Endothelial cell of umbilical vein (primary cell): ENCODE results near the gene EPN1.

Source experiments
- EZH2 ChIP-seq: IDR thresholded peaks from 2 replicates; pipeline ENCODE4 v1.6.1; 2012; ENCODE audit warnings: borderline replicate concordance, low read depth, mild to moderate bottlenecking, moderate library complexity, low read length, inconsistent platforms; ENCODE audit not compliant: severe bottlenecking
- FOS ChIP-seq: IDR thresholded peaks from 2 replicates; pipeline ENCODE4 v1.6.1; 2011; ENCODE audit warnings: mild to moderate bottlenecking, low read length, moderate library complexity, borderline replicate concordance; ENCODE audit not compliant: insufficient read depth
- MYC ChIP-seq: IDR thresholded peaks from one replicate; pipeline ENCODE4 v1.6.1; 2011; ENCODE audit warnings: mild to moderate bottlenecking, low read depth, low read length
- POLR2A ChIP-seq: IDR thresholded peaks from 2 replicates; pipeline ENCODE4 v1.6.1; 2012; ENCODE audit warnings: low read depth, mild to moderate bottlenecking, control low read depth, low read length
- POLR2AphosphoS5 ChIP-seq: IDR thresholded peaks from 2 replicates; pipeline ENCODE4 v1.6.1; 2012; ENCODE audit warnings: low read depth, mild to moderate bottlenecking, control low read depth, low read length, moderate library complexity; ENCODE audit not compliant: insufficient read depth
- TF ChIP-seq, protein P1 (sequence below), 2 donors: IDR thresholded peaks; 1 replicate in 1 of 2; 2 replicates in 1 of 2; pipeline ENCODE4 v1.5.1; 2011; ENCODE audit warnings: low read length in 2 of 2, mild to moderate bottlenecking in 2 of 2, moderate library complexity in 2 of 2, control low read depth in 1 of 2, inconsistent platforms in 1 of 2, low read depth in 1 of 2; ENCODE audit not compliant: insufficient read depth in 1 of 2; ENCODE audit errors: extremely low read depth in 1 of 2

DNA sequence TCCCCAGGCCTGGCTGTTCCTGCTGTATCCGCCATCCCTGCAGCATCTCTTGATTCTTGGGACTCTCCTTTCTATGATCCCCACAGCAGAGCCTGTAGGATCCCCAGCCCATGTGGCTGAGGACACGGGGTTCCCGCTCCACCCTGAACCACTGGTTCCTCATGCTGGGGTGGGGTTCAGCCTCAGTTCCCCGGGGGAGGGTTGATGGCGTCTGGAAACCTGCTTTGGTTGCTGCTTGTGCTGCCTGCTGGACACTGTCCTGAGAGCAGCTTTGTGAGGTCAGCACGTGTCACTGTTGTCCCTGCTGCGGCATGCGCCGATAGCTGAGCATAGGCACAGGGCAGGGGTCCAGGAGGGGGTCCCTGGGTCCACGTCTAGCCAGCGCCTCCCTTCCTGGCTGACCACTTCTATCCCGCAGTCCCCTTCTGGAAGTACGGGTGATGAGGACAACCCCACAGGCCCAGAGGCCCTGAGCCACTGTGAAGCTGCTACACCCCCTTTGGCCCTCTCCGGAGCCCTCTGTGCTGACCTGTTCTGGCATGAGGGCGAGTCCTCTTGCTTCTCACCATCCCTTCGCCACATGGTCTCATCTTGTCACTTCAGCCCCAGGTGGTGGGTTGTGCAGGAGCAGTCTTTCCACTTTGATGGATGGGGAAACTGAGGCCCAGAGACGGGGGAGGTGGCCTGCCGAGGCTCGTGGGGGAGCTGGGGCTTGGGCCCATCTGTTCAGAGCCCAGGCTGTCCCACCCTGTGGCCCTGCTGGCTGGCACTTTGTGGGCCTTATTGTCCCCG is 5.5 kb downstream of the EPN1 start:
- TF ChIP-seq, protein P1, sequence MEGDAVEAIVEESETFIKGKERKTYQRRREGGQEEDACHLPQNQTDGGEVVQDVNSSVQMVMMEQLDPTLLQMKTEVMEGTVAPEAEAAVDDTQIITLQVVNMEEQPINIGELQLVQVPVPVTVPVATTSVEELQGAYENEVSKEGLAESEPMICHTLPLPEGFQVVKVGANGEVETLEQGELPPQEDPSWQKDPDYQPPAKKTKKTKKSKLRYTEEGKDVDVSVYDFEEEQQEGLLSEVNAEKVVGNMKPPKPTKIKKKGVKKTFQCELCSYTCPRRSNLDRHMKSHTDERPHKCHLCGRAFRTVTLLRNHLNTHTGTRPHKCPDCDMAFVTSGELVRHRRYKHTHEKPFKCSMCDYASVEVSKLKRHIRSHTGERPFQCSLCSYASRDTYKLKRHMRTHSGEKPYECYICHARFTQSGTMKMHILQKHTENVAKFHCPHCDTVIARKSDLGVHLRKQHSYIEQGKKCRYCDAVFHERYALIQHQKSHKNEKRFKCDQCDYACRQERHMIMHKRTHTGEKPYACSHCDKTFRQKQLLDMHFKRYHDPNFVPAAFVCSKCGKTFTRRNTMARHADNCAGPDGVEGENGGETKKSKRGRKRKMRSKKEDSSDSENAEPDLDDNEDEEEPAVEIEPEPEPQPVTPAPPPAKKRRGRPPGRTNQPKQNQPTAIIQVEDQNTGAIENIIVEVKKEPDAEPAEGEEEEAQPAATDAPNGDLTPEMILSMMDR (IDR thresholded peaks at IDR 0.05; ENCODE audit: extremely low read depth in 1 of 2, insufficient read depth in 1 of 2, low read depth in 1 of 2, low read length in 2 of 2): no peak
- TF ChIP-seq POLR2AphosphoS5 (no peak), EZH2 (no peak), FOS (no peak), POLR2A (no peak), MYC (no peak)
